C1 segment of cervical spinal cord (tissue), 14 donors: ENCODE measurements around the gene ENTR1.
A peak's percentile ranks its signal among the peaks of the same experiment; 100 is the strongest.
"Not testable (repeated sequence)": the region's sequence is repeated elsewhere in the genome, so short reads cannot be mapped to it uniquely, and the experiment has no call there.

Experiments used
- DNase-seq, 14 donors: peaks; one replicate each; lab custom pipeline; 2025; lab: John Stamatoyannopoulos, UW

The ENTR1 gene

DNA sequence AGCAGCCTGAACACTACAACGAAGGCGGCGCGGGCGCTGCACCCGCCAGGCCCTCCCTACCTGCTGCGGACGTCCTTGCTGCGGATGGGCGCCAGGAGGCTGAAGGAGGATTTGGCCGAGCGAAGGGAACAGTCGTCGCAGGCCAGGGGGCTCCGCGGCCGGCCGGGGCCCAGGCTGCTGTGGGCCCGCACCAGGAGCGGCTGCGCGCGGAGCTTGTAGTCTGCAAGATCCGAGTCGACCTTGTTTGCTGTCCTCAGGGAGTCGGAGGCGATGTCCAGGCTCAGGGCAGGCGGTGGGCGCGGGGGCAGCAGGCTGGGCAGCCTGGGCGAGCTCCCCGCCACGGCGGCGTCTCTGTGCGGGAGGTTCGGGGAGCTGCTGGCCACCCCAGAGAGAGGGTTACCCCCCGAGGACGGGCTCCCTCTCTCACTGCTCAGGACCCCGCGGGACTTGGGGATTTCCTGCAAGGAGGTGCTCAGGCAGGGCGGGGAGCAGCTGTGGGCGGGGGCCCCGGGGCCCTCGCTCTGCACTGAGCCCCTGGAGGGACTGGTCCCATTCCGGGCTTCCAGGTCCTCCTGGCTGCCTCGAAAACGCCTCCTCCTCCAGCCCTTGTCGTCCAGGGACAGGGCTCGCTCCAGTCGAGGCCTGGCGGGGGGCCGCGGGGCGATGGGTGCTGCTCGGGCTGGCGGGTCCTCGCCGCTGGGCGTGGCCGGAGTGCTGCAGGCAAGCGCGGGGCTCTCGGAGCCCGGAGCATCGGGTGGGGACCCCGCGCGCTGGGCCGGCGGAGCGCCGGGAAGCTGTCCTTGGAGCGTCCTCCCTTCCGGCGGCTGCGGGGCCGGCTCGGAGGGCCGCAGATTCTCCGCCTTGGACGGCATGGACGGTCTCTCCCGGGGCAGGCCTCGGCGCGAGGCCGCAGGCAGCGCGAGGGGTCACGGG, 28.4 kb upstream of the ENTR1 start:
- DNase-seq = peak in 1 of 14 donors; percentile 45

DNA sequence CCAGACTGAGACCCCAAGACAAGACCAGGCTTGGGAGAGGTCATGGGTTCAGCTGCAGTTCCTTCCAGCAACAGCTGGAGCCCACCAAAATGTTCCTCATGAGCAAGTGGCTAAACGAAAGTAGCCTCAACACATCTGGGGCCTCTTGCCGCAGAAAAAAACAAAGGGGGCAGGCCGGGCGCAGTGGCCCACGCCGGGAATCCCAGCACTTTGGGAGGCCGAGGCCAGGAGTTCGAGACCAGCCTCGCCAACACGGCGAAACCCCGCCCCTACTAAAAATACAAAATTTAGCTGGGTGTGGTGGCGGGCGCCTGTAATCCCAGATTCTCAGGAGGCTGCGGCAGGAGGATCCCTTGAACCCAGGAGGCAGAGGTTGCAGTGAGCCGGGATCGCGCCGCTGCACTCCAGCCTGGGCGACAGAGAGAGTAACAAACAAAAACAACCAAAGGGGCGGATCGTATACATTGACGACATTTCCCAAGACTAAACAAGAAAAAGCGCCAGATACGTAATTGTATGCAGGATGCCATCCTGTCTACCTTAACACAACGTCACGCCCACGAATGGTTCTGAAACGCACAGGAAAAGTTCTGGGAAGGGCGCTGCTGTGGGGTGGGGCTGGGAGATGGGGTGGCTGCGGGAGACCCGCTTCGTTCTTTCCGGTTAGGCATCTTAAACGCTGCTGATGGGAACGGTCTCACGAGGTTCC, 27.6 kb upstream of the ENTR1 start:
- DNase-seq = no peak

DNA sequence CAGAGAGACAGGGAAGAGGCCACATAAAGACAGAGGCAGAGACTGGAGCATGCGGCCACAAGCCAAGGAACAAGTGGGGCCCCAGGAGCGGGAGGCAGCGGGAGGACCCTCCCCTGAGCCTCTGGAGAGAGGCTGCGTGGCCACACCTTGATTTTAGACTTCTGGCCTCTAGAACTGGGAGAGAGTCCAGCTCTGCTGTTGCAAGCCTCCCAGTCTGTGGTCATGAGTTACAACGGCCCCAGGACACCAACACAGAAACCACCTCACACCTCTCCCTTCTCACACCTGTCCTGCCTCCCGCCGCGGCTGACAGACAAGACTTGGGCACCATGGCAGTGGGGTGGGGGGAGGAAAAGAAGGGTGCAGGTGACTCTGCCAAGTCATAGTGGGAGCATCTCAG, 27.0 kb upstream of the ENTR1 start:
- no peak for DNase-seq

DNA sequence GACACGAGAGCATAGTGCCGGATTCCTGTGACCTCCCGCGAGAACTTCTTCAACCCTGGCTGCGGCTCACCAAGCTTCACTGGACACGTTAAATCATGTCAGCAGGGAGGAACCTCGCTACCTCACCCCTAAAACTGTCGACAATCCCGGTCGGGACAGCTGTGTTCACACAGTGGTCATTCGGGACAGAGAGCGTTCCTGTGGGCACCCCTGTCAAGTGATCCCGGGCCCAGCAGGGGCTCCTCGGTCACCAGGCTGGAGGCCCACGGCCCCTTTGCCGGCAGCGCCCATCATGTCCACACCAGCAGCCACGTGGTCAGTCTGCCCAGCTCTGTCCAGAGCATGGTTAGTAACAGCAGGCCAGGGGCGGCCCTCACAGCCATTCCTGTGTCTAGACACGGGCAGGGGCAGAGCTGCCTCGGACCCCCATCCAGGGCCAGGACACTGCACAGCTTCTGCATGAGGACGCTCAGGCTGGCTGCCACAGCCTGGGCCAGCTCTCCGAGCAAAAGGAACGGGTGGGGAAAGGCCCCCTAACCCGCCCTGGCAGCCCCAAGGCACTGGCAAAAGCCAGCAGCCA, 25.7 kb upstream of the ENTR1 start:
- no peak for DNase-seq

DNA sequence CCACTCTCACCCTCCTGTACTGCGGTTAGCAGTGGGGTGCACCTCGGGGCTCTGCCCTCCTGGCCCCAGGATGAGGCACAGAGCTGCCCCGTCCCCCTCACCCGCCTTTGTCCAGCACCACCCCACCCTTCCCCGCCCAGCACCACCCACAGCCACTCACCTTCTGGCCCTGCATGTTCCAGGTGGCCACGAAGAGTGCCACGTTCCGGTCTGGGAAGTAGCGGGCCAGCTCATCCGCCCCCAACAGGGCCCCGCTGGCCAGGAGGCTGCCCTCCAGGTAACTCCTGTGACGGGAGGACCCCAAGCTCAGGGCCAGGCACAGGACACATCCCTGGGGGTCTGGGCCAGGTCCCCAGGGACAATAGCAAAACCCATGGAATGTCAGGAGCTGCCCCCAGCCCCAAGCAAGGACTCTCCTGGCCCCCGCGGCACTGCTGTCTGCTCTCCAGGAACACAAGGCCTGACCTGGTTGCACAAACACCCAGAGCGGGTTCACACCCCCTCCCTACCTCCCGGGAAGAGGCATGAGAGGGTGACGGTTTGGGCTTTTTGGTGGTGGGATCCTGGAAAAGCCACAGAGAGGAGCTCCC, 24.3 kb upstream of the ENTR1 start:
- DNase-seq = no peak

DNA sequence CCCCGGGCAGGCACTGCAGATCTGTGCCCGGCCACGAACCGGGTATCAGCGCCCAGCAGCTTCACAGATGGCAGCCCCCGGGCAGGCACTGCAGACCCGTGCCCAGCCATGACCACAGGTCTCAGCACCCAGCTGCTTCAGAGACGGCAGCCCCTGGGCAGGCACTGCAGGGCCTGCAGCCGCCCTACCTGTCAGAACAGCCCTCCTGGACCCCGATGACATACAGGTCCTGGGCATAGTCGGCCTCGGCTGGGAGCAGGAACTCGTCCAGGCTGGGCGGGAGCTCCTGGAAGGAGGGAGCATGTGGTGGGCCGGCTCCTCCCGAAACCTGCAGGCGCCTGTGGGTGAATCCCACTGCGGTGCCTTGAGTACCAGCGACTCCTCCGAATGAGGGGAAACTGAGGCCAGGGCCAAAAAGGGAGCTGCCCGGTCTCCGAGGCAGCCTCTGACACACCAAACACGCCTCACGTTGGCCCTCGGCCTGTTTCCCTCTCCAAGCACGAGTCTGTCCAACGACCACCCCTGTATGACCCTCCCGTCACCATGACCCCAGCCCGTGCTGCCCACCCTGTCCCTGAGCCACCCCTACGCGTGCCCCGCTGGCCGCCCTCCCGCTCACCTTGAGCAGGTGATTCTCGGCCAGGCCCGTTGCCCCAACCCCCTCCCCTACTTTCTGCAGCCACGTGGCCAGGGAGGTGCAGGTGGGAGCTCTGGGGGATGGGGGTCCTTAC, 23.6 kb upstream of the ENTR1 start:
- DNase-seq = no peak

DNA sequence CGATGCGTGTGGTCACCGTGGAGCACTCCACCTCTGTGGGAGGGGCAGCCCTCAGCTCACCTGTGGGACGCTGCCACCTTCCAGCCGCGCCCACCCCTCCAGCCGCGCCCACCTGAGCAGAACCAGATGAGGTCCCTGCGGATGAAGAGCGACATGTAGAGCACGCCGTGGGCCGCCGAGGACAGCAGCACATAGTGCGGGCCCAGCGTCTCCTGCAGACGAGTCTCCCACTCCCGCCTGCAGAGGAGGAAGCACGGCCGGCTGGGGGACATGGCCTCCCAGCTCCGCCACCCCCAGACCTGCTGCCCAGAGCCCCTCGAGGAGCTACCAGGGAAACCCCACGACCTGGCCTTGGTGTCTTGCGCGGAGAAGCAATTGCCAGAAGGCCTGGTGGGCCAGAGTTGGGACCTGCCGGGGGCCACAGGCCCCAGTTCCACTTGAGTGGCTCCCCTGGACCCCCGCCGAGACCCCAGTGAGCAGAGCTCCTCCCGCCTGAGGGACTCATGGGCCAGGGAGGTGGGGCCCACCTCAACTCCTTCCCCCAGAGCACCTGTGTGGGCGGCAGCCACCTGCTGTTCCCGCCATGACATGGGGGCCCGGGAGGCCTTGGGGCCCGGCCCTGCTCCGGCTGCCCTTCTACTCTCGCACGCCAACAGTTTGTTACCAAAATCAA, 22.8 kb upstream of the ENTR1 start:
- DNase-seq = no peak

DNA sequence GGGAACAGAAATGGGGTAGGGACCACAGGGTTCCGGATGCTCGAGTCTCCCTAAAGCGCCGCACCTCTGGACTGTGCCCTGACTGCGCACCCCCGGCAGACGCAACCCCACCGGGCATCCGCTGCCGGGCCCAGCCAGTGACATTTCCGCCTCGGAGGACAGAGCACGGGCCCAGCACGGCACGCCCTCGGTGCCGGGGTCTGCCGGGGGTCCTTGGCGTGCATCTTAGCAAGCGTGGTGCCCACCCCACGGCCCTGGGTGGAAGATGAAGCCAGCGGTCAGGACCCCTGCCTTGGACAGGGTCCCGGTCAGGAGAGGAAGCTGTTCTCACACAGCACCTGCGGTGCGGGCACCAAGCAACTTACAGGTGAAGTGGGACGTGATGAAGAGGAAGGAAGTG, 22.2 kb upstream of the ENTR1 start:
- no peak for DNase-seq

DNA sequence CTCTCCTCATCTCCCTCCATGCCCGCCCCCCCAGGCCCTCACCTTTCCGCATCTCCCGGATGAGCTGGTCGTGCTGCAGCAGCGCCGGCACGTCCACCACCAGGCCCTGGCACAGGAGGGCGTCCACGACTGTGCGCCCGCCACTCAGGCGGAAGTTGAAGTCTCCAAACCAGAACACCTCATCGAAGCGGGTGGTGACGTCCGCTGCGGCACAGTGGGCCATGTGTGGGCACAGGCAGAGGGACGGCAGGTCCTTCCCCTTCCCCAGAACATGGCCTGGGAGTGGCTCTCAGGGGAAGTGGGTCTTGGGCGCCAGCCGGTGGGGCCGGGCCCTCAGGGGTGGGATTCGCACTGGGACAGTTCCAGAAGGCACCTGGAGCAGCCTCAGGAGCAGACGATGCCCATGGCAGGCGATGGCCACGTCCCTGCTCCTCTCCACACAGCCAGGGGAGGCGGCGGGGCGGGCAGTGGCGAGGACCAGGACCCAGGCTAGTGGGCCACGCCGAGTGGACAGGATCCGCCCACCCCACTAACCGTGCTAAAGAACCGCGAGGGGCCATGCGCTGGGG, 21.5 kb upstream of the ENTR1 start:
- no peak for DNase-seq

DNA sequence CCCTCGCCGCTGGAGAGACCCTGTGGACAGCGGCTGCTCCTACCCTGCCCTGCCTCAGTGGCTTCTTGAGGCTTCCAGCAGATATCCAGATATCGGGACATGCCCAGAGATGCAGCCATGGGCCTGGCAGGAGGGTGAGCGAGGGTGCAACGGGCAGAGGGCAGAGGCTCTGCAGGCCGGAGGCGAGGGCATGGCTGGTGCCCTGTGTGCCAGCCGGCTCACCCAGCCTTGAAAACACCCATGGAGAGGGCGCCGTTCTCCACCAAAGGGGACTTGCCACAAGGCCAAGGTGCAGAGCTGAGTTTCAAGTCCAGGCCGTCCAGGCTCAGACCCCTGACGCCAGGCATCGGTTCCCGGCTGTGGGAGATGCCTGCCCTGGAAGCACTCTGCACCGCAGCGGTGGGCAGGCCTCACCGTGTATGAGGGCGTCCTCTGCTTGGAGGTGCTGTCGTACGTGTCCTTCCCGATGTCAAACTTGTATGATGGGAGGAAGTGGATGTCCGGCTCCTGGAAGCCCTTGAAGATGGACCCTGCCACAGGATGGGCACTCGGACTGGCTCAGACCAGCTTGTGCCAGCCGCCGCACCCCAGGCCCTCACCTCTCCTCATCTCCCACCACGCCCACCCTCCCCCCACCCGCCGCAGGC, 20.3 kb upstream of the ENTR1 start:
- no peak for DNase-seq

DNA sequence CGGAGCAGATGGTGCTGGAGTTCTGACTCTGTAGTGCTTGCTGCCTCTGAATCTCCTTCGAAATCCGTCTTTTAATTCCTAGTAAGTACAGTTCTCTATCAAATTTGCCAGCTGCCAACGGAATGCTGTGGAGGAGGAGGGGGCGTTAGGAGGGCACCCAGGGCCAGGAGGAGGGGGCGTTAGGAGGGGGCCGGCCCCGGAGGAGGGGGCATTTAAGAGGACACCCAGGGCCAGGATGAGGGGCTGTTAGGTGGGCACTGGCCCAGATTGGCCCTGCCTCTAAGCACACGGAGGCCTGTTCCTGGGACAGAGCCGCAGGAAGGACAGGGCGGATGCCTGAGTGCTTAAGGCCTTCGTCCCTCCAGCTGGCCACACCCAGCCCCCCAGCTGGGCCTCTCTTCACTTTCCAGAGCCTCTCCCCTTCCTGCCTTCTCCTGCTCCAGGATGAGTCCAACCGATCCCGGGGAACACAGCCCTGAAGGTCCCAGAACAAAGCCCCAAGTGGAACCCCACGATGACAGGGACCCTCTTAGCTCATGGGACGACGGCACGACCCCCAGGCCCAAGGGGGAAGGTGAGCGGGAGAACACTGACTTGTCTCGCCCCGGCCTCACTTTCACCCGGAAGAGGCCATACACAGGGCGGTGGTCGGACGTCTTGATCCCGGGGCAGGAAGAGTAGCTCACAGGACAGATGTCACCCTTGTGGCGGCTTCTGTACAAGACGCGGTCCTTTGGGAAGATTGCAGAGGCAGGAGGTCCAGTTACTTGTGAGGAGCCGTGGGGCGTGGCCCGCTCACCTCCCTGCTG, 19.5 kb upstream of the ENTR1 start:
- DNase-seq = no peak

DNA sequence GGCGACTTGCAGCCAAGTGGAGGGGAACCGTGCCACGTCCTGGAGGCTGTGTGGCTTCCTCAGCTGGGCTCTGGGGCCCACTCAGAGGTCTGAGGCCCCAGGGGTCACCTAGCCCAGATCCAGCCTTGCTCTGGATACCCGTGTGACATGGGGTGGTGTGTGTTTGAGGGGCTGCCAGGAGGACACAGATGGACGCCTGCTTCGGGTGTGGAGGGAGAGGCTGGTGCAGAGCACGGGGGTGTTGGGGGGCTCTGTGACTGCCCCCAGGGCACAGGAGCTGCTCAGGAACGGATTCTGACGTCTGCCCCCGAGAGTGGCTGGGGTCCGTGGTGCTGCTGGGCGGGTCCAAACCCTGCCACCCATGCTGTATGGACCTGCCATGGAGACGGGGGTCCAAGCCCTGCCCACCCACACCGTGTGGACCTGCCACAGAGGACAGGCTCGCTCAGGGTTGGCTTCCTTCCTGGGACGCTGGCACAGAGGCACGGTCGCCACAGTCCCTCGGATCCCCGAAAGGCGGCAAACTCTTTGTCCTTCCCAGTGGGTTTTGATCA, 18.7 kb upstream of the ENTR1 start:
- no peak for DNase-seq

DNA sequence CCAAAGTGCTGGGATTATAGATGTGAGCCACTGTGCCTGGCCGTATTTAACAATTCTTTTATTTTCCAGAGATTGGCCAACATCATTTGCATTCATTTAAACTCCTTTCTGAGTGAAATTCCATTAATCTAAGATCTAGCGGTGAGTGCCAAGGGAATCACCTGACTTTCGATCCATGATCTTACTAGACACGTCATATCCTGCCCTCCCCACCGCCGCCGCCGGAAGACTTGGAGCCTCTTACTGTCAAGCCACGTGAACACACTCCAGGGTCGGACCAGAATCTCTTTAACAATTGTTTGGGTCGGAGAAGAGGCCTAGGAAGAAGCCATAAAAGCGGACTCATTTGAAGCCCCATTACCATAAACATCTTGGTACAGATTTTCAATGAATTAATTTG, 16.4 kb upstream of the ENTR1 start:
- peak in 1 of 14 donors; percentile 23 for DNase-seq

DNA sequence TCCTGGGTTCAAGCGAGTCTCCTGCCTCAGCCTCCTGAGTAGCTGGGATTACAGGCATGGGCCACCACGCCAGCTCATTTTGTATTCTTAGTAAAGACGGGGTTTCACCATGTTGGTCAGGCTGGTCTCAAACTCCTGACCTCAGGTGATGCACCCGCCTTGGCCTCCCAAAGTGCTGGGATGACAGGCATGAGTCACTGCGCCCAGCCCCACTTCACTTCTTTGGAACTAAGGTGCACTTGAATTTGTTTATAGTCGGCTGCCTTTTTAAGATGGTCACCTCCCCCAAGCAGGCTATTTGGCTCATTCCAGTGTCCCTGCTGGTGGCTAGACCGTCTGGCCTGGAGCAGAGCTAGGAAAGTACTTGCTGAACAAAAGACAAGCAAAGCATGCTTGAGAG, 15.0 kb upstream of the ENTR1 start:
- not testable (repeated sequence) for DNase-seq

DNA sequence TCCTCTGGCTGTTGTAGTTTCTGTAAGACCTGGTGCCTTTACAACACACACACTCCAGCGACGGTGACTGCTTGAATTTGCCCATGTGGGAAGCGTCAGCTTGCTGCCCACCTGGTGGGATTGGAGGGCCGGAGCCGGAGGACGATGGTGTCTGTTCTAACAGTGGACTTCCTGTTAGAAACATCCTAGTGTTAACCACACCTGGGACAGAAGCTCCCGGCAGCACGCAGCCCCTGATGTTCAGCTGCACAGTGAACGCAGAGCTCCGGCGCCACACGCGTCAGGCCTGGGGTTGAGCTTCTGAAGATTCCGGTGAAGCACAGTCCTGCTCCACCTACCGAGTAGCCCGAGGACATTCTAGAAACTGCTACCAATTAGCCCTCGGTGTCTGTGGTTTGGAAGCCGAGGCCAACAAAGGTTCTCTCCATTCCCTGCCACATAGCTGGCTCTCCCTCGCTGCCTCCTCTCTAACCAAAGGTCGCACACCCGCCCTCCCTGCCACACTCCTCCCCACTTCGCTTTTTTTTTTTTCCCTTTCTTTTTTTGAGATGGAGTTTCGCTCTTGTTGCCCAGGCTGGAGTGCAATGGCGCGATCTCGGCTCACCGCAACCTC, 14.4 kb upstream of the ENTR1 start:
- DNase-seq = no peak

DNA sequence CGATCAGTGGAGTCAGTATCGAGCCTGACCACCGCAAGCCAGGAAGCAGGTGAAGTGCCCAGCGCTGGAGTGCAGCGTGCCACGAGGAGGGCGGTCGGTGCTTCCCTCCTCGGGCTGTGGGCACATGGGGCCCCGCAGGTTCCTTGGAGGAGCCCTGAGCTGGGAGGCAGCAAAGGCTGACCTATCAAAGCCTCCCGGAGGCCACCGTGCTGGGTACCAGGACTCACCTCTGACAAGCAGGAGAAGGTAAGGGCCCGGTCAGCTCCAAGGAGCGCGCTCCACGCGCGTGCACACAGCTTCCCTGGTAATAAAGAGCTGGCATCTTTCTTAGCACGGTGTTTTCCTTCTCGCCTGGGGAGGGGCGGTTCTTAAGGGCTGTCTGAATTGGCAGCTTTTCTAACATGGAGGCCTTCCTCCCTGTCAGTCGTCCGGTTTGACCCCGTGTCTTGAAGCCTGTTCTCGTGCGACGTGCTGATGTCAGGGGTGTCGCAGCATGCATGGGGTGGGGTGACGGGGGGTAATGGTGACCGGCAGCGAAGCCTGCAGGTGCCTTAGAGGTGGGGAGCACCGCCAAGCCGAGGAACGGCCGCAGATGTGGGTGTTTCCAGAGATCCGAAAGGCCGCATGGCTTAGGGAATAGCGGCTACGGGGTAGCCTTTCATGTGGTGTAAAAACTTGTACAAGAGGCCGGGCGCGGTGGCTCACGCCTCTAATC, 13.2 kb upstream of the ENTR1 start:
- no peak for DNase-seq

DNA sequence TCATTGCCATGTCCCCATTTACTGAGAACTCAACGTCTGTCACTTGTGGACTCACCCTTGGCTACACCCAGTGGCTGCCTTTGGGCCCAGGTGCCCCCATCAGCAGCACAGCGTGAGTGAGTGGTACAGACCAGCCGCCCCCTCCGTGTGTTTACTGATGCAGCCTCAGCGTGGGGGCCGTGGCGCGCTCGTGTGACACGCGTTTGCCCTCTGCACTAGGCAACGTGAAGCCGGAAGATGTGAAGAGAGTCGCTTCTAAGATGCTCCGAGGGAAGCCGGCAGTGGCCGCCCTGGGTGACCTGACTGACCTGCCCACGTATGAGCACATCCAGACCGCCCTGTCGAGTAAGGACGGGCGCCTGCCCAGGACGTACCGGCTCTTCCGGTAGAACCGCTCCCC, 12.5 kb upstream of the ENTR1 start:
- no peak for DNase-seq

DNA sequence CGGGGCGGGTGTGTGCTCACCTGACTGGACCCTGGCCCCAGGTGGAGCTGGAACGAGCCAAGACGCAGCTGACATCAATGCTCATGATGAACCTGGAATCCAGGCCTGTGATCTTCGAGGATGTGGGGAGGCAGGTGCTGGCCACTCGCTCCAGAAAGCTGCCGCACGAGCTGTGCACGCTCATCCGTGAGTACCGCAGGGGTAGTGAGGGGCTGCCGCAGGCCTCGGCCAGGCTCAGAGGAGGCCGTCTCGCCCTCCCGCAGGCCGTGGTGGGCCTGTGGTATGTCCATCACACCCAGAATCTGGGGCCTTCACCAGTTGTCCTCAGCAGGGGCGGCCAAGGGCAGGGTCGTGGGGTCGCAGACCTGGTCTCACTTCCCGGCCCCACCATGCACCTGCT, 11.4 kb upstream of the ENTR1 start:
- no peak for DNase-seq
